Lung (tissue), 12 donors: Measurements from ENCODE around the gene ALOX12. TPM values are rescaled to one million over a fixed set of nuclear protein-coding genes. Genes with fewer than 3 reads are reported as not detected.

Experiments used
- ATAC-seq: fragments of 200-7000 bp; cut with Tn5 transposase; one replicate; pipeline ENCODE4 v1.9.1; 2020; ENCODE audit warnings: moderate number of reproducible peaks; ENCODE audit not compliant: insufficient read depth, low FRiP score
- DNase-seq, 3 donors: peaks; one replicate each; pipeline ENCODE4 v3.0.0-alpha.2; 2013 to 2017
- H3K27ac ChIP-seq, 2 donors: one replicate each; pipeline ENCODE4 v1.5.1; 2013; ENCODE audit warnings: mild to moderate bottlenecking in 2 of 2, moderate library complexity in 2 of 2, control low read depth in 1 of 2, inconsistent platforms in 1 of 2, low read depth in 1 of 2, low read length in 1 of 2
- H3K27me3 ChIP-seq, 3 donors: one replicate each; pipeline ENCODE4 v1.5.1; 2013; ENCODE audit warnings: low read length in 2 of 3; ENCODE audit not compliant: control insufficient read depth in 3 of 3, insufficient read depth in 3 of 3
- H3K36me3 ChIP-seq, 4 donors: one replicate each; pipeline ENCODE4 v1.5.1; 2013; ENCODE audit warnings: low read length in 4 of 4, mild to moderate bottlenecking in 1 of 4, moderate library complexity in 1 of 4; ENCODE audit not compliant: control insufficient read depth in 4 of 4, insufficient read depth in 4 of 4
- H3K4me1 ChIP-seq, 5 donors: one replicate each; pipeline ENCODE4 v1.5.1; 2013; ENCODE audit warnings: low read length in 5 of 5, mild to moderate bottlenecking in 2 of 5, moderate library complexity in 1 of 5; ENCODE audit not compliant: control insufficient read depth in 5 of 5, insufficient read depth in 5 of 5
- H3K4me3 ChIP-seq: one replicate; pipeline ENCODE4 v1.5.1; 2013; ENCODE audit warnings: mild to moderate bottlenecking, control low read depth, moderate library complexity
- H3K9ac ChIP-seq, 2 donors: one replicate each; pipeline ENCODE4 v1.5.1; 2013; ENCODE audit warnings: low read length in 2 of 2, control low read depth in 1 of 2; ENCODE audit not compliant: insufficient read depth in 1 of 2
- H3K9me3 ChIP-seq, 4 donors: one replicate each; pipeline ENCODE4 v1.5.1; 2013; ENCODE audit warnings: low read length in 3 of 4, mild to moderate bottlenecking in 1 of 4, moderate library complexity in 1 of 4; ENCODE audit not compliant: control insufficient read depth in 4 of 4, insufficient read depth in 3 of 4
- WGBS, 2 donors: extraction: QIAGEN DNeasy Blood & Tissue Kit; methylation state at CpG; one replicate each; pipeline ENCODE4 v1.1.7; 2013; 5-methylcytosine and 5-hydroxymethylcytosine counted together
- polyA plus RNA-seq, 2 donors: library from polyadenylated mRNA; stranded (reverse); fragments of 200-250 nt; gene quantifications; one replicate each; pipeline ENCODE4 v1.2.1, GENCODE V29; 2013
- total RNA-seq, 2 donors: library from RNA; depleted of rRNA in 1 of 2; stranded (reverse); fragments of >200 nt in 1 of 2; gene quantifications; one replicate each; pipeline ENCODE4 v1.2.1, GENCODE V29; 2014 to 2021
- TF ChIP-seq, protein P1 (sequence below): IDR thresholded peaks from 2 replicates; pipeline ENCODE4 v1.5.1; 2012; ENCODE audit warnings: mild to moderate bottlenecking; ENCODE audit errors: control extremely low read depth, extremely low read depth
- donor health status: control.
- donor health status: control.
- donor health status: Bipolar disorder and iron deficiency.
- donor health status: healthy.
- donor health status: DM: yes; HTN: yes; CAD: no.

The ALOX12 gene
- total and polyA plus RNA-seq, 4 donors, result 0.21 to 0.95 (median 0.45) TPM

DNA sequence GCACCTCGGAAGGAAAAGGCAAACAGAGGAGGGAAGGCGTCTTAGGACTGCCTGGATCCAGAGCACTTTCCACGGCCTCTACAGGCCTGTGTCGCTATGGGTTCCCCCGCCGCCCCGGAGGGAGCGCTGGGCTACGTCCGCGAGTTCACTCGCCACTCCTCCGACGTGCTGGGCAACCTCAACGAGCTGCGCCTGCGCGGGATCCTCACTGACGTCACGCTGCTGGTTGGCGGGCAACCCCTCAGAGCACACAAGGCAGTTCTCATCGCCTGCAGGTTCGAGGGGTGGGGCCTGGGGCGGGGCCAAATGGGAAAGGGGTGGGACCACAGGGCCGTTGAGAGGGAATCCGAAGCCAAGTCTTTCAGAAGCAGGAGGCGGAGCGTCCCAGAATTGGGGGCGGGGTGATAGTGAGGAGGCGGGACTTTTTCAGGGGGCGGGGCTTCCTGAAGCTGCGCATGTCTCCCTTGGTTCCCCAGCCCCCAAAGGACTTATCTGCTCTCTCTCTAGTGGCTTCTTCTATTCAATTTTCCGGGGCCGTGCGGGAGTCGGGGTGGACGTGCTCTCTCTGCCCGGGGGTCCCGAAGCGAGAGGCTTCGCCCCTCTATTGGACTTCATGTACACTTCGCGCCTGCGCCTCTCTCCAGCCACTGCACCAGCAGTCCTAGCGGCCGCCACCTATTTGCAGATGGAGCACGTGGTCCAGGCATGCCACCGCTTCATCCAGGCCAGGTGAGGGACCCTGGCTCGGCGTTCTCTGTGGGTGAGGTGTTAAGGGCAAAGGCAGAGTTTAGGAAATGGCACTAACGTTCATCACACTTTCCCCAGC is 27.9 kb downstream of the ALOX12 start:
- TF ChIP-seq, protein P1, sequence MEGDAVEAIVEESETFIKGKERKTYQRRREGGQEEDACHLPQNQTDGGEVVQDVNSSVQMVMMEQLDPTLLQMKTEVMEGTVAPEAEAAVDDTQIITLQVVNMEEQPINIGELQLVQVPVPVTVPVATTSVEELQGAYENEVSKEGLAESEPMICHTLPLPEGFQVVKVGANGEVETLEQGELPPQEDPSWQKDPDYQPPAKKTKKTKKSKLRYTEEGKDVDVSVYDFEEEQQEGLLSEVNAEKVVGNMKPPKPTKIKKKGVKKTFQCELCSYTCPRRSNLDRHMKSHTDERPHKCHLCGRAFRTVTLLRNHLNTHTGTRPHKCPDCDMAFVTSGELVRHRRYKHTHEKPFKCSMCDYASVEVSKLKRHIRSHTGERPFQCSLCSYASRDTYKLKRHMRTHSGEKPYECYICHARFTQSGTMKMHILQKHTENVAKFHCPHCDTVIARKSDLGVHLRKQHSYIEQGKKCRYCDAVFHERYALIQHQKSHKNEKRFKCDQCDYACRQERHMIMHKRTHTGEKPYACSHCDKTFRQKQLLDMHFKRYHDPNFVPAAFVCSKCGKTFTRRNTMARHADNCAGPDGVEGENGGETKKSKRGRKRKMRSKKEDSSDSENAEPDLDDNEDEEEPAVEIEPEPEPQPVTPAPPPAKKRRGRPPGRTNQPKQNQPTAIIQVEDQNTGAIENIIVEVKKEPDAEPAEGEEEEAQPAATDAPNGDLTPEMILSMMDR, result no peak
- 29 to 32% methylated on average over 49 to 51 of the region's 51 CpGs for WGBS, 2 donors
- H3K4me3 ChIP-seq, result peak overlapping the region; percentile 55
- H3K9ac ChIP-seq, result peak overlapping the region in 1 of 2 donors; percentile 68
- ATAC-seq (peak; percentile 52), DNase-seq (peak; percentile 80 to 89 (median 83))
- H3K36me3 ChIP-seq, result peaks cover 0 to 6% (median 0%) of the 10 kb centered on the region in 4 donors
- peak overlapping the region; percentile 86 to 88 for H3K27ac ChIP-seq
- no peaks in the 10 kb centered on the region for H3K9me3 ChIP-seq
- H3K4me1 ChIP-seq, result peaks cover 0 to 35% (median 5%) of the 10 kb centered on the region in 5 donors
- peaks cover 0 to 18% (median 17%) of the 10 kb centered on the region in 3 donors for H3K27me3 ChIP-seq

DNA sequence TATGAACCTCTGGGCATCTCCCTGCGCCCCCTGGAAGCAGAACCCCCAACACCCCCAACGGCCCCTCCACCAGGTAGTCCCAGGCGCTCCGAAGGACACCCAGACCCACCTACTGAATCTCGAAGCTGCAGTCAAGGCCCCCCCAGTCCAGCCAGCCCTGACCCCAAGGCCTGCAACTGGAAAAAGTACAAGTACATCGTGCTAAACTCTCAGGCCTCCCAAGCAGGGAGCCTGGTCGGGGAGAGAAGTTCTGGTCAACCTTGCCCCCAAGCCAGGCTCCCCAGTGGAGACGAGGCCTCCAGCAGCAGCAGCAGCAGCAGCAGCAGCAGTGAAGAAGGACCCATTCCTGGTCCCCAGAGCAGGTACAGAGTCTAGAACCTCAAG is 28.5 kb downstream of the ALOX12 start:
- H3K4me1 ChIP-seq, result peaks cover 0 to 30% (median 6%) of the 10 kb centered on the region in 5 donors
- H3K36me3 ChIP-seq, result peaks cover 0 to 6% (median 0%) of the 10 kb centered on the region in 4 donors
- H3K27ac ChIP-seq, result no peak overlapping the region
- peak overlapping the region; percentile 51 for H3K4me3 ChIP-seq
- no peak for DNase-seq
- H3K27me3 ChIP-seq, result peaks cover 0 to 18% (median 17%) of the 10 kb centered on the region in 3 donors
- no peak for ATAC-seq
- H3K9ac ChIP-seq, result no peak overlapping the region
- TF ChIP-seq, protein P1, result no peak
- WGBS, 2 donors, result 73 to 79% methylated on average over 8 of the region's 8 CpGs
- no peaks in the 10 kb centered on the region for H3K9me3 ChIP-seq

DNA sequence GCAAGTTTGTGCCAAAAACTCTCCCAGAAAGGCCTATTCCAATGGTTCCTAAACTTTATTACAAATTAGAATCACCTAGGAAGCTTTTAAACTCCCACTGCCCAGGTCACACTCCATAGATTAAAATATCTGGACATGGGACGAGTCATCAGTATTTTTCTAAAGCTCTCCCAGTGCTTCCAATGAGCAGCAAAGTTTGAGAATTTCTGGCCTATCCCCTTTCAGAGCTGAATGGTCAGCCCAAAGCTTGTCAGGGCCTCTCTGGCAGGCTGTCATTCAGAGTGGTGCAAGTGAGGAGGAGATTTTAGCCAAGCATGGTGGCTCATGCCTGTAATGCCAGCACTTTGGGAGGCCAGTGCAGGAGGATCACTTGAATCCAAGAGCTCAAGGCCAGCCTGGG is 29.4 kb downstream of the ALOX12 start:
- DNase-seq (no peak), ATAC-seq (no peak)
- WGBS, 2 donors, result 76 to 89% methylated on average over 1 of the region's 1 CpG
- peak overlapping the region; percentile 51 for H3K4me3 ChIP-seq
- H3K27me3 ChIP-seq, result peaks cover 0 to 18% (median 17%) of the 10 kb centered on the region in 3 donors
- no peaks in the 10 kb centered on the region for H3K9me3 ChIP-seq
- H3K27ac ChIP-seq, result peak overlapping the region in 1 of 2 donors; percentile 20
- TF ChIP-seq, protein P1, result no peak
- H3K9ac ChIP-seq, result no peak overlapping the region
- peaks cover 0 to 6% (median 0%) of the 10 kb centered on the region in 4 donors for H3K36me3 ChIP-seq
- peaks cover 0 to 24% (median 6%) of the 10 kb centered on the region in 5 donors for H3K4me1 ChIP-seq
